Kidney epithelial cell (primary cell): Measurements from ENCODE around the gene ARPC1A. TPM values are rescaled to one million over a fixed set of nuclear protein-coding genes. Genes with fewer than 3 reads are reported as not detected.

ENCODE experiments used
- DNase-seq: peaks from one replicate; pipeline ENCODE4 v3.0.0-alpha.2; 2010; ENCODE audit warnings: low read depth
- H3K27me3 ChIP-seq: 2 replicates; pipeline ENCODE4 v1.6.0; 2011; ENCODE audit warnings: low read length; ENCODE audit not compliant: control insufficient read depth, insufficient read depth
- H3K36me3 ChIP-seq: 2 replicates; pipeline ENCODE4 v1.5.1; 2011; ENCODE audit warnings: low read length; ENCODE audit not compliant: control insufficient read depth, insufficient read depth
- H3K4me3 ChIP-seq: 2 replicates; pipeline ENCODE4 v1.5.1; 2011; ENCODE audit warnings: low read depth, mild to moderate bottlenecking, control low read depth, low read length
- CTCF ChIP-seq: IDR thresholded peaks from 2 replicates; pipeline ENCODE4 v1.5.1; 2011; ENCODE audit warnings: mild to moderate bottlenecking, moderate library complexity, low read length, control low read depth, inconsistent platforms; ENCODE audit not compliant: insufficient read depth, poor library complexity, severe bottlenecking
- total RNA-seq: library from RNA; depleted of rRNA; stranded (reverse); fragments of >200 nt; gene quantifications from 2 replicates; pipeline ENCODE4 v1.2.3, GENCODE V29; 2015

Gene ARPC1A
- total RNA-seq, 1 donor from 2014 or later = 216 TPM

GRCh38 chr7:99392046-99392445 is 66.3 kb downstream of the ARPC1A start:
- no peak for DNase-seq
- Histone ChIP-seq H3K36me3 (peaks cover 11% of the 10 kb centered on the region), H3K4me3 (no peak overlapping the region), H3K27me3 (no peaks in the 10 kb centered on the region)
- no peak for TF ChIP-seq CTCF

DNA sequence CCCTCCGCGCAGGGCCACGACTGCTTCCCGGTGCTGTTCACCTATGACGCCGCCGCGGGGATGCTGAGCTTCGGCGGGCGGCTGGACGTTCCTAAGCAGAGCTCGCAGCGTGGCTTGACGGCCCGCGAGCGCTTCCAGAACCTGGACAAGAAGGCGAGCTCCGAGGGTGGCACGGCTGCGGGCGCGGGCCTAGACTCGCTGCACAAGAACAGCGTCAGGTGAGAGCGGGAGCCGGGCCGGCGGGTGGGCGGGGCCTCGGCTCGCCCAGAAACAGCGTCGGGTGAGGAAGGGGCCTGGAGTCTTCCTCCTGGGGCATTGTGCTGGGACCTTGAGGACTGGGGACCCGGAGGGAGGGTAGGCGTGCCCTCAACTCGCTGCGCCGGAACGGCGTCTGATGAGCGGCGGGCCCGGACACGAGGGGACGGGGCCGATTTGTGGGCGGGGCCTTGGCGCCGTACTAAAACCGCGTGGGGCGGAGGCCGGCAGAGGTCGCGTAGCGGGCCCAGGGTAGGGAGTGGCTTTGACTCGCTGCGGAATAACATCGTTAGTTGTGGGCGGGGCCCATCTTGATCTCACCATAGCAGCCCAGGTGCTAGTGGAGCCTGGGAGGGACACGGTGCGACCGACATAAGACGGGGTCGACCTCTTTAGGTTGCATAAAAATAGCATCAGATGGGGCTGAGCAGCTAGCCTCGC is 67.1 kb downstream of the ARPC1A start:
- H3K27me3 ChIP-seq = no peaks in the 10 kb centered on the region
- peak overlapping the region; percentile 27 for H3K4me3 ChIP-seq
- no peak for DNase-seq
- no peak for TF ChIP-seq CTCF
- H3K36me3 ChIP-seq = peaks cover 16% of the 10 kb centered on the region

DNA sequence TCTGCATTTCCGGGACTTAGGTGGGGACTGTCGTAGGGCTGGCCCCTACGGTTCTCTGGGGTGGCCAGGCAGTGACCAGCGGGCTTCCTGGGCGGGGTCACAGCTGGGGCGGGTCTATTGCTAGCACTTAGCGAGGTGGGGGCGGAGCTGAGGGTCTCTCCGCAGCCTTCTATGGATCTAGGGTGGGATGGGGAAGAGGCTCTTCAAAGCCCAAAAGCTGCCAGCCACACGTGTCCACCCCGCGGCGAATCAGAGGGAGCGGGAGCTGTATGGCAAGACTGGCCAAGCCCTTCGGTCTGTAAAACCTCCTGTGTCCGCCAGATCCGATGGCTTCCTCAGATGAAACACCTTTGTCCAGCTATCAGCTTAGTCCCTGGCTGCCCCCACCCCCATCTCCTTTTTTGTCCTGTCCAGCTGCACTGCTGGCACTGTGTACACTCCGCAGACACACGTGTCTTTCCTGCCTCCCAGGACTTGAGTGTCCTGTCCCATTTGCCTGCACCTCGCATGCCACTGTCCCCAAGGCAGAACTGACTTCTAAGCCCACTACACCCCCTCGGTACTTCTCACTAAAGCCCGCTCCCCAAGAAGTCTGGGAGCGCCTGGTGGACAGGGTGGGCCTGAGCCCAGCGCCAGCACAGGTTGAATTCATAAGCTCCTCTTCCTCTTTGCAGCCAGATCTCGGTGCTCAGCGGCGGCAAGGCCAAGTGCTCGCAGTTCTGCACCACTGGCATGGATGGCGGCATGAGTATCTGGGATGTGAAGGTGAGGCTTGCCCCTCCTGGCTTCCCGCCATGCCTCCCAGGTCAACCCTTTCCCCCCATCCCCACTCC is 67.9 kb downstream of the ARPC1A start:
- no peak for TF ChIP-seq CTCF
- no peak for DNase-seq
- H3K27me3 ChIP-seq = no peaks in the 10 kb centered on the region
- peak overlapping the region; percentile 27 for H3K4me3 ChIP-seq
- H3K36me3 ChIP-seq = peaks cover 16% of the 10 kb centered on the region

GRCh38 chr7:99394188-99394502 is 68.4 kb downstream of the ARPC1A start:
- no peak overlapping the region for H3K4me3 ChIP-seq
- DNase-seq = no peak
- no peaks in the 10 kb centered on the region for H3K27me3 ChIP-seq
- peaks cover 16% of the 10 kb centered on the region for H3K36me3 ChIP-seq
- TF ChIP-seq CTCF = no peak

GRCh38 chr7:99395616-99396327 is 70.1 kb downstream of the ARPC1A start:
- no peak for TF ChIP-seq CTCF
- Histone ChIP-seq H3K27me3 (no peaks in the 10 kb centered on the region), H3K36me3 (peaks cover 16% of the 10 kb centered on the region), H3K4me3 (no peak overlapping the region)
- DNase-seq = no peak
